MG63 (cell line): ENCODE data around the gene PPIL1. TPM values are rescaled to one million over a fixed set of nuclear protein-coding genes. Genes with fewer than 3 reads are reported as not detected.

Source experiments
- DNase-seq: peaks from one replicate; pipeline ENCODE4 v3.0.0-alpha.2; 2020
- H3K27me3 ChIP-seq: fragments of 250-450 bp; sonication (Bioruptor Pico); 2 replicates; pipeline ENCODE4 v1.5.1; 2020; ENCODE audit warnings: mild to moderate bottlenecking, moderate library complexity
- H3K36me3 ChIP-seq: fragments of 250-450 bp; sonication (Bioruptor Pico); 2 replicates; pipeline ENCODE4 v1.5.1; 2020; ENCODE audit warnings: mild to moderate bottlenecking, moderate library complexity
- H3K4me3 ChIP-seq: fragments of 250-450 bp; sonication (Bioruptor Pico); 2 replicates; pipeline ENCODE4 v1.5.1; 2020; ENCODE audit warnings: mild to moderate bottlenecking, moderate library complexity
- H3K9me3 ChIP-seq: fragments of 250-450 bp; sonication (Bioruptor Pico); 2 replicates; pipeline ENCODE4 v1.5.1; 2020; ENCODE audit warnings: mild to moderate bottlenecking, moderate library complexity
- total RNA-seq: library from RNA; depleted of rRNA; stranded (reverse); fragments of >200 nt; shearing (Covaris generic); gene quantifications from 2 replicates; pipeline ENCODE4 v1.2.3, GENCODE V29; 2014; ENCODE audit warnings: low replicate concordance

The PPIL1 gene
- total RNA-seq, 1 experiment from 2014 or later, result 52.9 TPM

DNA sequence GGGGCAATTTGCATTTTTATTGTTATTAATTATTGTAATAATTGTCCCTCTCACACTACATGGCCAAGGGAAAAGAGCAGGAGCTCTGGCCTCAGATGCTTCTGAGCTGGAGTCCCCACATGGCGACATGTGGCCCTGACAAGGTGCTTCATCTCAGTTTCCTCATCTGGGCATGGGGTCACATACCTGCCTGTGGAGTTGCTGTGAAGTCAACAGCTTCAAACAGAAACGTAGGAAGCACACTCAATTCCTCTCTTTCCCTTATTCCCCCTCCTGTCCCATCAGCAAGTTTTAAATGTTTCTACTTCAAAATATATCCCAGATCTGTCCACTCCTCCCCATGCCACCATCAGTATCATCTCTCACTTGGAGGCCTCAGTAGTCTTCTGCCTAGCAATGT lies 44.0 kb downstream of the PPIL1 start:
- Histone ChIP-seq H3K27me3 (no peaks in the 10 kb centered on the region), H3K9me3 (no peaks in the 10 kb centered on the region), H3K36me3 (no peaks in the 10 kb centered on the region), H3K4me3 (no peak overlapping the region)
- DNase-seq, result no peak

DNA sequence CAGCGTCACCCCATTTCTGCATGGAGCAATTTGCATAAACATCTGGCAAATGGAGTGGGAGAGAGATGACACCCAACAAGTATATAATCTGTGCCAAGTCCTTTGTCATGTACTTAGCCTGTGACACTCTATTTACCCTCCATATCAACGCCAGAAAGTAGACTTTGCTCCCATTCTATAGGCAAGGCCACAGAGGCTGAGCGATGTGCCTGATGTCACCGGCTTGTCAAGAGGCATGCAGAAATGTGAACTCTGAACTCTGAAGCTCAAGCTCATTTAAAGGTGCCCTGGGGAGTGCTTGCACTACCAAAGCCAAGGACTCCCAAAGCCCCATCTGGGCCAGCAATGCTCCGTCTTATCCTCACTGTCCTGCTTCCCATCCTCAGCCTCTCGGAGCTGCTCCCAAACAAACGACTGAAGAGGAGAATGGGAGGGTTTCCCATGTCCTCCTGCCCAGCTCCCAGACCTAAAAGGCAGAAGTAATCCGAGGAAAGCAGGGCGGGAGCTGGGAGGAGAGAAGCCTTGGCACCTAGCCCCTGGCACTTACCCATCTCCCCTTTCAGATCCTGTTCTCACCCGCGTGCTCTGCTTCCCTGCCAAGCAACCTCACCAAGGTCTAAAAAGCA lies 44.6 kb downstream of the PPIL1 start:
- Histone ChIP-seq H3K4me3 (no peak overlapping the region), H3K27me3 (no peaks in the 10 kb centered on the region), H3K36me3 (no peaks in the 10 kb centered on the region), H3K9me3 (no peaks in the 10 kb centered on the region)
- peak; percentile 75 for DNase-seq

DNA sequence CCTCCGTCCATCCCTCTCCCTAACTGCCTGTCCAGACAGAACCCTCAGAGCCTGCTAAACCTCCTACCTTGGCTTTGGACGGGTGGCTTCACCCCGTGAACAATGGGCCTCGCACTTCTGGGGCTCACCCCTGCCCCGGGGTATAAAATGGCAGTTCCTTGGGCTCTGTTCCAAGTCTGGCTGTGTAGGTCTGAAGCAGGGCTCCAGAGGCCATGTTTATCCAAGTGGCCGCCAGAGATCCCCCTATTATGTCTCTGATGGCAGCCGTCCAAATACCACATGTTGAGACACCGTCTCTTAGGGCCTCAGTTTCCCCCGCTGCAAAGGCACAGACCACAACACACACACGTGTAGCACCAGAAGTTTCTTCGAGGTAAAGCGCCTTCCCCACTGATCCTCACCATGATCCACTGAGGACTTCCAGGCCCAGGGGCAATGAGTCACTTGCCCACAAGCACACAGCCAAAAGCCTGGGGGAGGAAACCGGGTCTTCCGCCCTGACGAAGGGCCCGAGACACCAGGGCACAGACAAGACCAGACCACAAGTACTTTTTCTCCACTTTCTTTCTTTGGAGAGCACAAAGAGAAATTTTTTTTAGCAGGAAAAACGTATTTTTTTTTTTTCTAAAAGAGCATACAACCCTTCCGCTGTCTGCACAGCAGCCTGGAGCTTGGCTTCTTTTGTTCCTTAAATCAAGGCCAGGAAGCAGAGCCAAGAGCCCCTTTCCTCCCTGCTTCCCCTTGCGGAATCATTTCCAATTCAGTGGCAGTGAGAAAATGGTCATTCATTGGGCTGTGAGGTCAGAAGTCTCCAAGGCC lies 47.1 kb downstream of the PPIL1 start:
- Histone ChIP-seq H3K4me3 (no peak overlapping the region), H3K36me3 (no peaks in the 10 kb centered on the region), H3K9me3 (no peaks in the 10 kb centered on the region), H3K27me3 (no peaks in the 10 kb centered on the region)
- DNase-seq, result peak; percentile 59

DNA sequence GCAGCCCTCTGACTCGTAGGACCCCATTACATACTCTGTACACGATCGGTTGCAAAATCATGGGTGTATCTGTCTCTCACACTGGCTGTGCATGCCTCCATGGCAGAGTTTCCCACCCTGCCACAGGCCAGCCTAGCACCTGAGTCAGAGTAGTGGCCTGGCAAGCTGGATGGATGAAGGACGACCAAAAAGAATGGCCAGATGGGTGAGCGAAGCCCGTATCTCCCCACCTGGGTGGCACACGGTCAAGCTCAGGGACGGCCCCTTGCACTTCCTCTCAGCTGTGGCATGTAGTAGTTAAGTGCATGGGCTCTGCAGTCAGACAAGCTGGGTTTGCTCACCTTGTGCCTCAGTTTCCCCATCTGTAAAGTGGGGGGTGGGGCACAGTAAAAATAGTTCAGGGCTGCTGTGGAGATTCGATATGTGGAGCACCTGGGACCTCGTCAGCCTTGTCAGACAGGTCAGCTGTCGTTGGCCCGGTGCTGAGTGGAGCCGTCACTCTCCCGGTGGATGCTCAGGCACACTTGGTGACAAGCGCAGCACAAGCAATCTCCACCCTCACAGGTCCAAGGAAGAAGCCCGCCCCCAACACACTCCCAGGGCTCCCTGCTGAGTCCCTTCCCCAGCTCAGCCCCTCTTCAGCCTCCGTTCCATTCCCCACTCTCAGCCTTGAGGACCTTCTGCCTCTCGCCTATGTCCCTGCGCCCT lies 47.9 kb downstream of the PPIL1 start:
- no peak overlapping the region for H3K4me3 ChIP-seq
- no peak for DNase-seq

DNA sequence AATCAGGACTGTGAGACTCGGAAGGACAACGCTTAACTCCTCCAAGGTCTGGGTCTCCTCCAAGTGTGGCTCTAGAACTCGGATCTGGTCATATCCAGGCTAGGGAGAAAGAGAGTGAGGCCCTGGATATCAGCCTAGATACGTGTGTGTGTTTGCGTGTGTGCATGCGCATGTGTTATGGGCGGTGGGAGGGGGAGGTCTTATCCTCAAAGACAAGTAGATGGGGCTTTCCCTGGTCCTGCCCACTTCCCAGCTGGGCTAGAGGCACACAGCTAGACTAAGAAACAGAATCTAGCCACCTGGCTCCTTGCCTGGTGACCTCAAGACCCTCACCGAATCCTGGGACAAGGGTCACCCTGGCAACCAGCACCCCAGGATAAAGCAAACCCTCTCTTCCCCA lies 48.6 kb downstream of the PPIL1 start:
- no peak for DNase-seq
- Histone ChIP-seq H3K9me3 (no peaks in the 10 kb centered on the region), H3K4me3 (no peak overlapping the region), H3K27me3 (no peaks in the 10 kb centered on the region), H3K36me3 (no peaks in the 10 kb centered on the region)

More for the DNA sequence above, 47.9 kb downstream of the PPIL1 start:
- Histone ChIP-seq H3K36me3 (no peaks in the 10 kb centered on the region), H3K27me3 (no peaks in the 10 kb centered on the region), H3K9me3 (no peaks in the 10 kb centered on the region)

DNA sequence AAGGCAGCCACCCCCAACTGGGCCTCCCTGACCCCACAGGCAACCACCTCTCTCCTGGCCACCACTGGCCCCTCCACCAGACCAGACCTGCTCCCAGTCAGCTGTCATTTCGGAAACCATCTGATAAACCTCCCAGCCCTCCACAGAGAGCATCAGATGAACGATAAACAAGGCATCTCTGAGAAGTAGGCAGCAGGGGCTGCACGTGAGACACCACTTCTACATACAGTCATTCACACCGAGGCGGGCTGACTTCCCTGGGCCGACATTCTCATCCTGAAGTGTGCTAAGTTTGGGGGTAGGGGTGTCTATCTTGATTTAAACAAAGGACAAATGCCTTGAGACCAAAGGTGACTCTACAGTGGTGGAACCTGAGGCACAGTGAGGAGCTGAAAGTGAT lies 49.2 kb downstream of the PPIL1 start:
- no peak overlapping the region for H3K4me3 ChIP-seq
- H3K27me3 ChIP-seq, result no peaks in the 10 kb centered on the region
- DNase-seq, result no peak
- H3K9me3 ChIP-seq, result no peaks in the 10 kb centered on the region
- H3K36me3 ChIP-seq, result no peaks in the 10 kb centered on the region

DNA sequence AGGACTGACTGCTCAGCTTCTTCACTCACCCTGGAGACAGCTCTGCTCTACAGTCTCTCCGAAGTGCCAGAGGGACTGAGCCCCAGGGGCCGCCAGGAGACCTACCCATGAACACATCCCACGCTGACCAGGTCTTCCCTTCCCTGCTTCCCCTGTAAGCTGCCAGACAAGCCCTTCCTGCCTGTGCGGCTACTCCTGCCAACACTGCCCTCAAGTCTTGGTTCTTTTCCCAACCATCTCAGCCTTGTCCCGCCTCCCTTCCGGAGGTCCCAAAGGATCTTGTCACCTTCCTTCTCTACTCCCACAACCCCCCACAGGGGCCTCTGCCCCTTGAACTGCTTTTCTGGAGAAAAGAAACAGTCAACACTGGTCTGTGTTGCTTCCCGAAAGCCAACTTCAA lies 50.4 kb downstream of the PPIL1 start:
- H3K27me3 ChIP-seq, result no peaks in the 10 kb centered on the region
- no peak for DNase-seq
- H3K4me3 ChIP-seq, result no peak overlapping the region
- no peaks in the 10 kb centered on the region for H3K36me3 ChIP-seq
- H3K9me3 ChIP-seq, result no peaks in the 10 kb centered on the region

DNA sequence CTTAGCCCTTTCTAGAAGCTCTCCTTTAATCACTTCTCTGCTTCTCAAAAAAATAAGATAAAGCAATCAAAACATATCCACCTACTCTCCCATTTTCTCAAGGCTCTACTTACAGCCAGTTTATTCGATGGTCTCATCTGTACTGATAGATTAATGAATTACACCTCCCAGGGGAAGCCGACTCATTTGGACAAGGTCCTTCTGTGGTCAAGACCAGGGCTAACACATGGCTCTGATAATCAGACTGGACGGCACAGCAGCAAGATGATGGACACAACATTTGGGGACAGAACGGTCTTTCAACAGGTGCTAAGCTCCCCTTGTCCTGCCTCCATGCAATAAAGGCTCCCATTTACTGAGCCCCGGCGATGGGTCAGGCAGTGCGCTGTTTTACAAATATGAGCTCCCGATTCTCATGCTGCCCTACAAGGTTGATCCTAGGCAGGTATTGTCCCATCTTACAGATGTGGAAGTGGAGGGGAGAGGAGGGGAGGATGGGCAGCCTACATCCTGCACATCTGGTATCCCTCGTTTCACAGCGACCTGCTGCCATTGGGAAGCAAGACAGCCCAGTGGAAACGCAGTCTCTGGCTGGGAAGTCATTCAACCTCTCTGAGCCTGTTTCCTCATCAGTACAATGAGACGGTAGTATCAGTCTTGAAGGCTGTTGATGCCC lies 51.0 kb downstream of the PPIL1 start:
- DNase-seq, result no peak
- H3K9me3 ChIP-seq, result no peaks in the 10 kb centered on the region
- H3K36me3 ChIP-seq, result no peaks in the 10 kb centered on the region
- H3K27me3 ChIP-seq, result no peaks in the 10 kb centered on the region
- no peak overlapping the region for H3K4me3 ChIP-seq

DNA sequence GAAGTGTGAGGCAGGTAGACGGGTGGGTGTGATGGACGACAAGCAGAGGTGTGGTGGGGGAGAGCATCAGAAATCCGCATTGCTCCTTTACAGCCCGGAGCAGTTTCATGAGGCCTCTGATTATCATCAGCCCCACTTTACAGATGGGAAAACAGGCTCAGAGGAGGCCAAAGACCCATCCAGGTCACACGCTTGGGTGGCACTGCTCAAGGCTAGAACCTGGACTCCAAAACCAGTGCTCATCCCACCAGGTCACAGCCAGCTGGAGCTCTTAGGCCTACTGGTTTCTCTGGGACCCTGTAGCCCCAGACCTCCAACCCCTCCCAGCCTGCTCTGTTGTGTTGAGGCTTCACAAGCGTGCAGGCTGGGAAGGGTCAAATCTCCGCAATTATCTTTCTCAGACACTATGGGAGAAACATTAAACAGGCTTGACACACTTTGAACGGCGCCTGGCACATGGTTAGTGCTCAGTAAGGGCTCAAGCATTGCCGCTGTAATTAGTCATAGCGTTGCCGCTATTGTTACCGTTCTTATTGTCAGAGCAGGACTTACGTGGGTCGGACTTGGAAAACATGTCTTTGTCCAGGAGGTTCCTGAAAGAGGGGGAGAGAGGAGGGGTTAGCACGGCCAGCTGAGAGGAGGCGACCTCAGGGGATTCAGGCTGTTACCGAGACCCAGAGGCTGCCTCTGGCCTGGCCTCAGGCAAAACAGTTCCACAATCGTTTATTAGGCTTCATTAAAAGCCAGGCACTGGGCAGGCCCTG lies 51.9 kb downstream of the PPIL1 start:
- DNase-seq, result no peak
- Histone ChIP-seq H3K36me3 (no peaks in the 10 kb centered on the region), H3K27me3 (no peaks in the 10 kb centered on the region), H3K4me3 (no peak overlapping the region), H3K9me3 (no peaks in the 10 kb centered on the region)

DNA sequence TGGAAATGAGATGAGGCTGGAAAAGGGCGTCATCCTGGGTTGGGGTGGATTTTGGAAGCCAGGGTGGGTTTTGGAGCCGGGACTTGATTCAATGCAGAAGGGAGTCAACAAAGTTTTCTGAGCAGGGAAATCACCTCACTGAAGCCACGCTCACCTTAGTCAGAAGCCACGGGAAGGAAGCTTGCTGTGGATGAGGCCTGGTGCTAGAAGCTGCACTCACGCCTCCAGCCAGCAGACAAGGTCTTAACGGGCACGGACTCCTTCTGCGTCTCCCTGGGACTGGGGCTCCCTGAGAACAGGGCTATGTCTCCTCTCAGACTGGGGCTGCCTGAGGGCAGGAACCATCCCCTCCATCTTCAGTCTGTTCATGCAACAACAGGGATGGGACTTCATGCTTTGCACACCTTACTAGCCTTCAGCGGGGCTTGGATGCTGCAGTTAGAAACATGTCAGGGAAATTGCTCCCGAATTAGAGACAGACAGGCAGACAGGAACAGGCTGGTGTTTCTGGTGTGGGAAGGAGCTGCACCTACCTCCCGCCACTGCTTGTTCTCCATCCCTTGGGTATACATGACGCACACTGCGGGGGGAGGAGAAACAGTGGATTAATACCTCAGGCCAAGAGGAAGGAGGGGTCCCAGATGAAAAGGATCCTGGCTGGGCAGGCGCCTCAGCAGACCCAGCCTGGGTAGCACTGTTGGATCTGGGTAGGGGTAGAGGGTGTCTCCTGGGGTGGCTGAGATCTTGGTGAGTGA lies 52.8 kb downstream of the PPIL1 start:
- no peaks in the 10 kb centered on the region for H3K36me3 ChIP-seq
- no peaks in the 10 kb centered on the region for H3K27me3 ChIP-seq
- no peaks in the 10 kb centered on the region for H3K9me3 ChIP-seq
- H3K4me3 ChIP-seq, result no peak overlapping the region
- no peak for DNase-seq

DNA sequence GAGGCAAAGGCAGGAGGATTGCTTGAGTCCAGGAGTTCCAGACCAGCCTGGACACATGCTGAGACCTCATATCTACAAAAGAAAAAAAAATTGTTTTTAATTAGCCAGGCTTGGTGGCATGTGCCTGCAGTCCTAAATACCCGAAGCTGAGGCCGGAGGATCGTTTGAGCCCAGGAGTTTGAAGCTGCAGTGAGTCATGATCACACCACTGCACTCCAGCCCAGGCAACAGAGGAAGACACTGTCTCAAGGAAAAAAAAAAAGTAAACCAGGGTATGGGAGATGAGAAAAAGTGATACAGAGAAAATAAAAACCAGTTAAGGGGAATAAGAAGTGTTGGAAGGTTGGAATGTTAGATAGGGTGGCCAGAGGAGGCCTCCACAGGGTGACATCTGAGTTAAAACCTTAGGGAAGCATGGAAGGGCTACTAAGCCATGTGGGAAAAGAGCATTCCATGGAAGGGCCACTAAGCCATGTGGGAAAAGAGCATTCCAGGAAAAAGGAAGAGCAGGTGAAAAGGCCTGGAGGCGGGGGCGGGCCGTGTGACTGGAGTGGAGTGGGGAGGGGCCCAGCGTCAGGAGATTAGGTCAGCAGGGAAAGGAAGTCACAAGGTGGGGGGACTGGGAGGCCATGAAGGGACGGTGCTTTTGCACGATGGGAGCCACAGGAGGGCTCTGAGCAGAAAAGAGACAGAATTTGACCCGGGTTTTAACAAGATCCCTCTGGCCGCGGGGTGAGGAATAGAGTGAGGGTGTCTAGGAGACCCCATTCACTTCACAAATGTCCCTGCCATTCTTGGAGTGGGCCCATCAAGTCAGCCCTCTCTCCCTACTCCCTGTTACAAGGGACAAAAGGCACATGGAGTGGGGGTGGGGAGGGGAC lies 53.7 kb downstream of the PPIL1 start:
- no peaks in the 10 kb centered on the region for H3K9me3 ChIP-seq

DNA sequence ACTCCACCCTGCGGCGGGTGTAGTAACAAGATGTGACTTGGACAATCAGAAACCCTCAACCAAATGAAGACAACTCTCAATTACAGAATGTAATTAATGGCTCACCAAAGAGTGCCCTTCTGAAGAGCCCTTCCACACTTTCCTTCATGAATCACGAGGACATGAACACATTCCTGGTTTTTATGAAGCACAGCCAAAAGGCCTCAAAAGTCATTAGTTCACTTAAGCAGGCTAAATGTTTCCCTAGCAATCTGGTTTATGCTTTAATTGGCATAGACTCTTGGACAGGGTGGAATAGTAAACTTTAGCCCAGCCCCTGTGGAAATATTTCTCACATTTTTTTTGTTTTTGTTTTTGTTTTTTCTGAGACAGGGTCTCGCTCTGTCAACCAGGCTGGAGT lies 55.8 kb downstream of the PPIL1 start:
- H3K4me3 ChIP-seq, result no peak overlapping the region
- no peaks in the 10 kb centered on the region for H3K9me3 ChIP-seq
- H3K27me3 ChIP-seq, result no peaks in the 10 kb centered on the region
- H3K36me3 ChIP-seq, result no peaks in the 10 kb centered on the region
- no peak for DNase-seq

More for the DNA sequence above, 53.7 kb downstream of the PPIL1 start:
- Histone ChIP-seq H3K27me3 (no peaks in the 10 kb centered on the region), H3K36me3 (no peaks in the 10 kb centered on the region), H3K4me3 (no peak overlapping the region)
- peak; percentile 28 for DNase-seq

DNA sequence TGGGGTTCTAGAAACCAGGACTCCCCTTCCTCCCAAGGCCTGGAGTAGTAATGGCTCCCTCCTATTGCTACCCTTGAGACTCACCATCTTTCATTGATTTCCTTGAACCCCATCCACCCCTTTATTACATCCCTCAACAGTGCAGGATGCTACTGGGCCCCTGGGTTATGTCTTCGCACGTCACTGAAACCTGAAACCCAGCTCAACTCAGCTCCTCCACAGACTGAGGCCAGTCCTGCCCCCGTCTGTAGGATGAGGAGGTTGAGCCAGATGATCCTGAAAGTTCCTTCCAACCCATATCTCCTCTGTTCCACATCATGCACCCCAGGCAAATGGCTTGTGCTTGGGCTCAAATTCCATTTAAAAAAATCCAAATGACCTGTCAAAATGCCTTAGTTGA lies 56.8 kb downstream of the PPIL1 start:
- Histone ChIP-seq H3K27me3 (no peaks in the 10 kb centered on the region), H3K9me3 (no peaks in the 10 kb centered on the region), H3K4me3 (no peak overlapping the region), H3K36me3 (no peaks in the 10 kb centered on the region)
- no peak for DNase-seq

DNA sequence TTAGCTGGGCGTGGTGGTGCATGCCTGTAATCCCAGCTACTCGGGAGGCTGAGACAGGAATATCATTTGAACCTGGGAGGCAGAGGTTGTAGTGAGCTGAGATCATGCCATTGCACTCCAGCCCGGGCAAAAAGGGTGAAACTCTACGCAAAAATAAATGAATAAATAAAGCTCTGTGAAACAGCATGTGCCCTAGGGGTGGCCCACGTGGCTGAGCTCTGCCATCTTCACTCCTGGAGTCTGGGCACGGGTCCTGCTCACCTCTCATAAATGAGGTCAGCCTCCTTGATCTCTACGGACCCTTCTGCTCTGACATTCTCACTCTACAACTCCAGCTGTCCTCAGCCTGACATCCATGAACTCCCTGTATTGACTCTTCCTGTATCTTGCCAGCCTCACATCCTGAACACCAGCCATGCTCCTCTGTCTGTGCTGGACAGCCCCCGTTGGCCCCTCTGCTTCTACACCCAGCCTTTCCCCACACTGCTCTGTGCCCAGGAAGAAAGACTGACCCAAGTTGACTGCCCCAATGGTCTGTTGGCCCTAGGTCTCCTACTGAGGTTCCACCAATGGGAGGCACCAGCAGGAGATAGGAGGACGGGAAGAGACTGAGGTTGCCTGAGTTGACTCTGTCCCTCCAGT lies 57.3 kb downstream of the PPIL1 start:
- no peaks in the 10 kb centered on the region for H3K27me3 ChIP-seq
- H3K9me3 ChIP-seq, result no peaks in the 10 kb centered on the region
- H3K36me3 ChIP-seq, result no peaks in the 10 kb centered on the region
- no peak overlapping the region for H3K4me3 ChIP-seq
- DNase-seq, result no peak
